TTC549 (cell line): ENCODE measurements around the gene RFTN2.
"Not testable (repeated sequence)": the region's sequence is repeated elsewhere in the genome, so short reads cannot be mapped to it uniquely, and the experiment has no call there.

Experiments
- FAIRE-seq: peaks from 2 replicates; lab custom pipeline; 2012; peaks lifted over from hg19 to GRCh38; lab: Jason Lieb, UNC

The RFTN2 gene

DNA sequence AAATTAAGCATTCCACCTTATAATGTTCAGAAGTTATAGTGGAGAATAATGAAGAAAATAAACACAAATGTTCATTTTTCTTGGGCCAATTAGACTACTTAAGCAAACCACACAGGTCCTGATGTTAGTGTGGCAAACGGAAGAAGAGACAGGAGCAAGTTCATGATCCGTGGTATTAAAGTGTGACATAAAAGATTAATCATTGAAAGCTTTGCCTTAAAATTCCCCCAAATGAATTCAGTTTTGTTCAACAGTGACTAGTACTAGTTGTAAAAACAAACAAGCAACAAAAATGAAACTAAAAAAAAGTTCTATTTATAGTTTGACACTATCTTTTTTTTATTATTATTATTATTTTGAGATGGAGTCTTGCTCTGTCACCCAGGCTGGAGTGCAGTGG, 73.7 kb downstream of the RFTN2 start:
- no peak for FAIRE-seq

DNA sequence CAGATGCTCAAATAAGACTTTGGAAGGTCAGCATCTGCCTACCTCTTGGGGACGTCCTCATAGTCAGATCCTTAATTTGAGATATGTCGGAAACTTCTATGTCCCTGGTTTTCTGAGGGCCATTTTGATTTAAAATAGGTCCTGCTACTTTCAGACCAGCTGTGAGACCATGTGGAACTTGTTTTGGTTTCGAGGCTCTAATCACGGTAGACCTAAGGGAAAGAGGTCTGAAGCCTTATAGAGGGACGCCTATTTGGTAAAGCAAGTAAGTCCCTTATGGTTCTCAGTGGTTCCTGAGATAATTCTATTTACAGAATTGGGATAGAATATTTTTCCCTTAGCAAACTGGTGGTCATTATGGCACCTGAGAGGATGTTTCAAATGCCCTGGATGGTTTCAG, 75.1 kb downstream of the RFTN2 start:
- FAIRE-seq, result no peak

- no peak for FAIRE-seq
These were observed 76.0 kb downstream of the RFTN2 start for GRCh38 chr2:197599285-197599965.

DNA sequence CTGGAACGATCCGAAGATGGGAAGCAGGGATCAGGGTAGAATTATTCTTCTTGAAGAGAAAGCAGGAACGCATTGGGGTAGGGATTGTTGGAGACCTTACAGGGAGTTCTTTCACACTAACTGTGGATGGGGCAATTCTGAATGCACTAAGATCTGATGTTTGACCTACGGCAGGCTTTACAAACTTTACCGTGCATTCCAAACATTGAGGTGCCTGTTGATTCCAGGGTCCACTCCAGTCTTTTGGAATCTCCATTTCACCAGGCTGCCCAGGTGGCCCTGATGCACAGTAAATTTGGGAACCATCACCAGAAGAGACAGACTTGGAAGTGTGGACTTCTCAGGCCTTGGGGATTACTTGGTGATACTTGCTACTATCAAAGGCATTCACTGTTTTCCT, 76.9 kb downstream of the RFTN2 start:
- no peak for FAIRE-seq

GRCh38 chr2:197597166-197597565, 78.2 kb downstream of the RFTN2 start:
- FAIRE-seq, result no peak

- no peak for FAIRE-seq
These were observed 78.6 kb downstream of the RFTN2 start for GRCh38 chr2:197596766-197597165.

DNA sequence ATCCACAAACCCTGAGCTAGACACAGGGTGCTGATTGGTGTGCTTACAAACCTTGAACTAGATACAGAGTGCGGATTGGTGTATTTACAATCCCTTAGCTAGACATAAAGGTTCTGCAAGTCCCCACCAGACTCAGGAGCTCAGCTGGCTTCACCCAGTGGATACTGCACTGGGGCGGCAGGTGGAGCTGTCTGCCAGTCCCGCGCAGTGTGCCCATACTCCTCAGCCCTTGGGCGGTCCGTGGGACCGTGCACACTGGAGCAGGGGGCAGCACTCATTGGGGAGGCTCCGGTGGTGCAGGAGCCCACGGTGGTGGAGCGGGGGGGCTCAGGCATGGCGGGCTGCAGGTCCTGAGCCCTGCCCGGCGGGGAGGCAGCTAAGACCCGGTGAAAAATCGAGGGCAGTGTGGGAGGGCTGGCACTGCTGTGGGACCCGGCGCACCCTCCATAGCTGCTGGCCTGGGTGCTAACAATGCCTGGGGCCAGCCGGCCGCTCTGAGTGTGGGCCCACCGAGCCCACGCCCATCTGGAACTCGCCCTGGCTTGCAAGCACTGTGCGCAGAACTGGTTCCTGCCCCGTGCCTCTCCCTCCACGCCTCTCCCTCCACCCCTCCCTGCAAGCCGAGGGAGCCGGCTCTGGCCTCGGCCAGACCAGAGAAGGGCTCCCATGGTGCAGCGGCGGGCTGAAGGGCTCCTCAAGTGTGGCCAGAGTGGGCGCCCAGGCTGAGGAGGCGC, 83.9 kb downstream of the RFTN2 start:
- FAIRE-seq, result no peak

DNA sequence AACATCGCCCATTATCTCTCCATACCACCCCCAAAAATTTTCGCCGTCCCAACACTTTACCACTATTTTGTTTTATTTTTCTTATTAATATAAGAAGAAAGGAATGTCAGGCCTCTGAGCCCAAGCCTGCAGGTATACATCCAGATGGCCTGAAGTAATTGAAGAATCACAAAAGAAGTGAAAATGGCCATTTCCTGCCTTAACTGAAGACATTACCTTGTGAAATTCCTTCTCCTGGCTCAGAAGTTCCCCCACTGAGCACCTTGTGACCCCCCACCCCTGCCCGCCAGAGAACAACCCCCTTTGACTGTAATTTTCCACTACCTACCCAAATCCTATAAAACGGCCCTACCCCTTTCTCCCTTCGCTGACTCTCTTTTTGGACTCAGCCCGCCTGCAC, 88.1 kb downstream of the RFTN2 start:
- FAIRE-seq, result not testable (repeated sequence)

- not testable (repeated sequence) for FAIRE-seq
These were observed 95.2 kb downstream of the RFTN2 start for GRCh38 chr2:197580166-197580565.

DNA sequence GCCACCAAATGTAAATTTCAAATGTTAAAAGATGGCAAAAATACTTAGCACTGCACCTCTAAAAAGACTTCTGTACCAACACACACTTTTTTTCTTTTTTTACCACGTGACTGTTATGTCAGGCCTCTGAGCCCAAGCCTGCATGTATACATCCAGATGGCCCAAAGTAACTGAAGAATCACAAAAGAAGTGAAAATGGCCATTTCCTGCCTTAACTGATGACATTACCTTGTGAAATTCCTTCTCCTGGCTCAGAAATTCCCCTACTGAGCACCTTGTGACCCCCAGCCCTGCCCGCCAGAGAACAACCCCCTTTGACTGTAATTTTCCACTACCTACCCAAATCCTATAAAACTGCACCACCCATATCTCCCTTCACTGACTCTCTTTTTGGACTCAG, 97.1 kb downstream of the RFTN2 start:
- FAIRE-seq, result not testable (repeated sequence)

- no peak for FAIRE-seq
These were observed 97.9 kb downstream of the RFTN2 start for GRCh38 chr2:197577446-197577845.

- no peak for FAIRE-seq
These were observed 98.8 kb downstream of the RFTN2 start for GRCh38 chr2:197576631-197577030.

DNA sequence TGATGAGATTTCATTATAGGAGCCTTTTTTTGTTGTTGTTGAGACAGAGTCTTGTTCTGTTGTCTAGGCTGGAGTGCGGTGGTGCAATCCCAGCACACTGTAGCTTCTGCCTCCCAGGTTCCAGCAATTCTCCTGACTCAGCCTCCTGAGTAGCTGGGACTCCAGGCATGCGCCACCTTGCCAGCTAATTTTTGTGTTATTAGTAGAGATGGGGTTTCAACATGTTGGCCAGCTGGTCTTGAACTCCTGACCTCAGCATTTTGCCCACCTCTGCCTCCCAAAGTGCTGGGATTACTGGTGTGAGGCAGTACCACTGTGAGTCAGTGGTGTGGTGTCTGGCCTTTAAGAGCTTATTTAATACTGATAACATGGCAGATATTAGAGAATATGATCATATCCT, 99.4 kb downstream of the RFTN2 start:
- no peak for FAIRE-seq

GRCh38 chr2:197573608-197574007, 101.8 kb downstream of the RFTN2 start:
- no peak for FAIRE-seq

DNA sequence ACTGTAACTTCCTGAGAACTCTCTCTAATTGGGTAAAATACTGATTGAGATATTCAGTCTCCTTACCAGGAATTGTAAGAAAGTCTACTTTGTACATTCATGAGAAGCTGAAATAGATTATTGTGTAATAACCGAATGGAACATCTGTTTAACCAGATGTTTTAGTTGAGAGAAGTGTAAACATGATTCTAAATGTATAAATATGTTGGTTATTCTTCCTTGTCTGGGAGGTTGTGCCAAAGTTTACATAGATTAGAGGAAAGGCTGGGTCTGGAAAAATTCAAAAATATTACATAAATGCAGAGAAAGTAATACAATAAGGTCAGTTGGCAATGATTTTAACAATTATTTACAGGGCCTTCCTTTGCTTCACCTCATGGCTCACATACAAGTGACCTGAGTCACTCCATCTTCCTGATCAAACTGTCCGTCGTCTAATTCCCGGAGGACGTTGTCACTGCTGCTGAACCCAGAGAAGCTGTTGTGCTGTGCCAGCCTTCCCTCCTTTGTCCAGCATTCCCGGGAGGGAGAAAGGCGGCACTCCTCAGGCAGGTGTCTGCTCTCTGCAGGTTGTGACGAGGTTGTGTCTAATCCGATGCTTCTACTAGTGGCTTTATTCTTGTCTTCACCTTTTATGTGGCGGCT, 103.6 kb downstream of the RFTN2 start:
- FAIRE-seq, result no peak

DNA sequence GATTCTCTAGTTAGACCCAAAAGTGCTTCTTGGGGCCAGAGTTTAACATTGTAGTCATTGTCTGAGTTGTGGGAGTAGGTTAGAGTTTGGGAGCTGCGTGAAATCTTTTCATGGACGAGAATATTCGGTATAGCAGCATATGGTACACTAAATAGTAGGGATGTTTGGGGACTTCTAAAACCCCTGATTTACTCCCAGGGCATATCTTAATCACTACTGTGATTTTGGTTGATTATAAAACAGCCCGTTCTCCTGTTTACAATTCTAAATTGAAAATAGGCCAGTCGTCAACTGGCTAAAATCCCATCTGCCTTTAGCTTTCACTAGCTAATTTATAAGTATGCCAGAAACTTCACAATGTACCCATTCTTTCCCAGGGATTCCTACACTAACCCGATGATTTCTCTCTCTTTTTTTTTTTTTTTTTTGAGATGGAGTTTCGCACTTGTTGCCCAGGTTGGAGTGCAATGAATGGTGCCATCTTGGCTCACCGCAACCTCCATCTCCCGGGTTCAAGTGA, 115.2 kb downstream of the RFTN2 start:
- no peak for FAIRE-seq

- no peak for FAIRE-seq
These were observed 115.7 kb downstream of the RFTN2 start for GRCh38 chr2:197559681-197560080.

DNA sequence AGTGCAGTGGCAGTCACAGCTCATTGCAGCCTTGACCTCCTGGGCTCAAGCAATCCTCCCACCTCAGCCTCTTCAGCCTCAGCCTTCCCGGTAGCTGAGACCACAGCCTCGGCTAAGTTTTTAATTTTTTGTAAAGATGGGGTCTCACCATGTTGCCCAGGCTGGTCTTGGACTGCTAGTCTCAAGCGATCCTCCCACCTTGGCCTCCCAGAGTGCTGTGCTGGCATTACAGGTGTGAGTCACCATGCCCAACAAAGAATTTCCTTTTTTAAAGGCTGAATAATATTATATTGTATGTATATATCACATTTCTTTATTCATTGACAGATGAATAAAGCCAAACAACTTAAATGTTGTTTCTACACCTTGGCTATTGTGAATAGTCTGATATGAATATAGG, 117.0 kb downstream of the RFTN2 start:
- FAIRE-seq, result no peak

DNA sequence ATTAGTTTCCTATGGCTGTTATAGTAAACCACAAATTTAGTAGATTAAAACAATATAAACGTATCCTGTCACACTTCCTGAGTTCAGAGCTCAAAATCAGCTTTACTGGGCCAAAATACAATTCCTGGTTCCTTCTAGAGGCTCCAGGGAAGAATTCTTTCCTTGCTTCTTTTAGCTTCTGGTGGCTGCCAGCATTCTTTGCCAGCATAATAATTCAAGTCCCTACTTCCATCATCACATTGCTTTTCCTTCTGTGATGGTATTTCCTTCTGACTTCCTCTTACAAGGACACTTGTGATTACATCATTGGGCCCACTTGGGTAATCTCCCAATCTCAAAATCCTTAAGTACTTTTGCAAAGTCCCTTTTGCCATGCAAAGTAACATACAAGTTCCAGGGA, 118.9 kb downstream of the RFTN2 start:
- no peak for FAIRE-seq

GRCh38 chr2:197555467-197555866, 119.9 kb downstream of the RFTN2 start:
- FAIRE-seq, result no peak

DNA sequence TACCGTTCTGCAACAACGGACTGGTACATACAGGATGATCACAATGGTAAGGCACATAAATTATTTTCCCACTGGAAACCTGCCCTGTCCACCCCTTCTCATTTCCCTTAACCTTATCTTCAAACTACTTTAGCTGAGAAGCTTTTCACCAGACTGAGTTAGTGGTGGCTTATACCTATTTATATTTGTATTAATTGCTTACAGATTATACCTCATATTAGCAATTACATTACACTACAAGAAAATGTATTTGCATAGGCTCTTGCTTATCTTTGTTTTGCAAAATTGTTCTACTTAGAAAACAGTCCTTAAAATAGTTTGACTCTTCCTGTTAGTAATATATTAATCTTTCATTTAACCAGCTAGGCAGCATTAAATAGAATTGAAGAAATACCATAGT, 124.1 kb downstream of the RFTN2 start:
- not testable (repeated sequence) for FAIRE-seq

GRCh38 chr2:197548582-197548981, 126.8 kb downstream of the RFTN2 start:
- no peak for FAIRE-seq

- FAIRE-seq, result no peak
These were observed 128.1 kb downstream of the RFTN2 start for GRCh38 chr2:197547163-197547900.
